K562 (cell line): ENCODE measurements around the gene ZNF219.

Source experiments
- ATF3 ChIP-seq, 2 experiments: fragments of 450-650 bp in 1 of 2; sonication (generic) in 1 of 2; formaldehyde crosslinking in 1 of 2; IDR thresholded peaks in 1 of 2; conservative IDR thresholded peaks in 1 of 2; 2 replicates each; pipeline versions ENCODE4 v1.6.1 to v1.8.1; 2016 to 2023; ENCODE audit warnings: mild to moderate bottlenecking in 2 of 2, moderate library complexity in 2 of 2, inconsistent platforms in 1 of 2, missing genetic modification reagents in 1 of 2
- CHD2 ChIP-seq: IDR thresholded peaks from 2 replicates; pipeline ENCODE4 v1.6.1; 2011; ENCODE audit warnings: low read depth, low read length
- CTCF ChIP-seq, 3 experiments: IDR thresholded peaks in 2 of 3; conservative IDR thresholded peaks in 1 of 3; 2 replicates each; pipeline ENCODE4 v1.5.1; 2011 to 2012; ENCODE audit warnings: low read length in 3 of 3, mild to moderate bottlenecking in 3 of 3, control low read depth in 2 of 3, improper control_type of control experiment in 1 of 3, inconsistent platforms in 1 of 3, low read depth in 1 of 3, mixed read lengths in 1 of 3, moderate library complexity in 1 of 3; ENCODE audit not compliant: insufficient read depth in 2 of 3
- ESRRA ChIP-seq: fragments of 450-650 bp; IDR thresholded peaks from 2 replicates; pipeline ENCODE4 v1.6.1; 2014; ENCODE audit warnings: low read depth, mild to moderate bottlenecking, moderate library complexity, borderline replicate concordance
- JUN ChIP-seq, 2 experiments: sonication (generic) in 1 of 2; formaldehyde crosslinking in 1 of 2; IDR thresholded peaks; 2 replicates each; pipeline versions ENCODE4 v1.6.1 to v1.8.0; 2012 to 2022; ENCODE audit warnings: borderline replicate concordance in 2 of 2, mild to moderate bottlenecking in 2 of 2, improper control_type of control experiment in 1 of 2, low read depth in 1 of 2, low read length in 1 of 2, missing genetic modification reagents in 1 of 2
- MAZ ChIP-seq, 2 experiments: fragments of 450-650 bp in 1 of 2; sonication (generic) in 1 of 2; formaldehyde crosslinking; IDR thresholded peaks in 1 of 2; conservative IDR thresholded peaks in 1 of 2; 2 replicates each; pipeline versions ENCODE4 v1.4.0 to v1.5.0; 2020; ENCODE audit warnings: mild to moderate bottlenecking in 1 of 2, missing genetic modification reagents in 1 of 2
- MXI1 ChIP-seq: IDR thresholded peaks from 2 replicates; pipeline ENCODE4 v1.6.1; 2011; ENCODE audit warnings: low read depth, mild to moderate bottlenecking, improper control_type of control experiment, low read length
- POLR2AphosphoS5 ChIP-seq: IDR thresholded peaks from 2 replicates; pipeline ENCODE4 v1.6.1; 2011; ENCODE audit warnings: mild to moderate bottlenecking, low read depth, low read length, moderate library complexity; ENCODE audit not compliant: control insufficient read depth, insufficient read depth
- SIN3A ChIP-seq, 2 experiments: fragments of 150-350 bp in 1 of 2; IDR thresholded peaks; 2 replicates each; pipeline ENCODE4 v1.6.1; 2011 to 2016; ENCODE audit warnings: borderline replicate concordance in 2 of 2, low read depth in 2 of 2, low read length in 2 of 2, mild to moderate bottlenecking in 2 of 2, moderate library complexity in 2 of 2; ENCODE audit not compliant: control insufficient read depth in 1 of 2
- ZFX ChIP-seq: sonication (generic); formaldehyde crosslinking; IDR thresholded peaks from 2 replicates; pipeline ENCODE4 v1.8.0; 2022; ENCODE audit warnings: mild to moderate bottlenecking, missing genetic modification reagents, moderate library complexity
- ZNF3 ChIP-seq: fragments of 250-450 bp; sonication (Bioruptor Pico); IDR thresholded peaks from 2 replicates; pipeline ENCODE4 v1.5.0; 2021; ENCODE audit warnings: mild to moderate bottlenecking, moderate library complexity

- no peak for TF ChIP-seq JUN (IDR thresholded peaks at IDR 0.05; ENCODE audit: borderline replicate concordance, low read depth, low read length)
- no peak for TF ChIP-seq JUN (CRISPR knock-in tag; IDR thresholded peaks at IDR 0.05; ENCODE audit: borderline replicate concordance)
- TF ChIP-seq ZFX (CRISPR knock-in tag) = no peak
- no peak for TF ChIP-seq ZNF3 (CRISPR knock-in tag)
- no peak for TF ChIP-seq ATF3 (IDR thresholded peaks at IDR 0.05)
- TF ChIP-seq ATF3 (CRISPR knock-in tag; conservative IDR thresholded peaks at IDR 0.05) = no peak
- TF ChIP-seq POLR2AphosphoS5 = no peak
- TF ChIP-seq ESRRA = no peak
- TF ChIP-seq CHD2 = no peak
- no peak for TF ChIP-seq MXI1
- no peak for TF ChIP-seq CTCF (IDR thresholded peaks at IDR 0.05 in 2 of 3, conservative IDR thresholded peaks at IDR 0.05 in 1 of 3; ENCODE audit: insufficient read depth in 2 of 3, low read depth in 1 of 3, low read length in 3 of 3)
- TF ChIP-seq MAZ (CRISPR knock-in tag; conservative IDR thresholded peaks at IDR 0.05 in 1 of 2, IDR thresholded peaks at IDR 0.05 in 1 of 2) = no peak
- TF ChIP-seq SIN3A (IDR thresholded peaks at IDR 0.05; ENCODE audit: borderline replicate concordance in 2 of 2, control insufficient read depth in 1 of 2, low read depth in 2 of 2, low read length in 2 of 2) = no peak
These were observed 20.8 kb downstream of the ZNF219 start for GRCh38 chr14:21077672-21078071.
